Measurements from ENCODE around the gene FOXC2.
A peak's percentile ranks its signal among the peaks of the same experiment; 100 is the strongest.
"Not testable (repeated sequence)": the region's sequence is repeated elsewhere in the genome, so short reads cannot be mapped to it uniquely, and the experiment has no call there.

FOXC2 gene

DNA sequence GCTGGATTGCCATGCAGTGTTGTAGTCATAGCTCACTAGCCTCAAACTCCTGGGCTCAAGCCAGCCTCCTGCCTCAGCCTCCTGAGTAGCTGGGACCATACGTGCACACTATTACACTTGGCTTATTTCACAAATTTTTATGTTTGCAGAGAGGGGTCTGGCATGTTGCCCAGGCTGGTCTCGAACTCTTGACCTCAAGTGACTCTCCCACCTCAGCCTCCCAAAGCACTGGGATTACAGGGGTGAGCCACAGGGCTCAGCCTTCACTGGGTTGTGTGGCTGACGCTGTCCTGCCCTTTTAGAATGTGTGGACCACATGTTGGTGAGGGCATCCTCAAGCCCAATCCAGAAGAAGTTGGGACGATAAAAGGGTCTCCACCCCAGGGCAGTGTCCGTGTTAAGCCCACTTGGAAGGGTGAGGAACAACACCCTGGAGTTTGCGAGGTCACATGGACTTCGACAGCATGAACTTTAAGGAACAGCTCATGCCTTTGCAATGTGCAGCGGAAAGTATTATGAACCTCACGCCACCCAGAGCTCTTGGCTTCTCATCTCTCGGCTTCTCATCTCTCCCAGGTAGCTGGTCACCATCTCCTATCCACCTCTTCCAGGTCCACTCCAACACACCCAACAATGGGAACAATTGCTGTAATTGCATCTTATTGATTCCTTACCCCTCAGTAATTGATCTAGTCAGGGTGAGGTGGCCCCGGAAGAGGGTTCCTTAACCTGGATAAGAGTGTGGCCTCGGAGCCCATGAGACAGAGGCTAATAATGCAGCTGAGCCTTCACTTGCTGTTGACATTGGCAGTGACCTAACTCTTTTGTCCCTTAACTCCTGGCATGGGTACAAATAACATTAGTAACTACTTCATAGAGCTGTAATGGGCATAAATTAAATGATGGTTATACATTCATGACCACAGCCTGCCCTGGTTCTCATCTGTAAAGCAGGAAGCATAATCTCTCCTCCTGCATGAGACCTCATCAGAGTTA, 18.4 kb downstream of the FOXC2 start:
- DNase-seq (ENCODE audit: extremely low read depth, low read depth) = no peak
- no peak for TF ChIP-seq CTCF (IDR thresholded peaks at IDR 0.05; ENCODE audit: low read depth, low read length)

GRCh38 chr16:86585821-86586611, 19.4 kb downstream of the FOXC2 start:
- no peak for TF ChIP-seq CTCF (IDR thresholded peaks at IDR 0.05; ENCODE audit: low read depth, low read length)
- DNase-seq (ENCODE audit: extremely low read depth, low read depth) = peak; percentile 50

DNA sequence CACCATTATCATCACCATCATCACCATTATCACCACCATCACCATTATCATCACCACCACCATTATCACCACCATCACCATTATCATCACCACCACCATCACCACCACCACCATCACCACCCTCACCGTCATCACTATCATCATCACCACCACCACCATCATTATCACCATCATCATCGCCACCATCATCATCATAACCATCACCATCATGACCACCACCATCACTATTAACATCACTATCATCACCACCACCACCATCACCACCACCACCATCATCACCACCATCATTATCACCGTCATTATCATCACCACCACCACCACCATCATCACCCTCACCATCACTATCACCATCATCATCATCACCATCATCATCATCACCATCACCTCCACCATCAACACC, 20.9 kb downstream of the FOXC2 start:
- DNase-seq (ENCODE audit: extremely low read depth, low read depth) = no peak
- TF ChIP-seq CTCF (IDR thresholded peaks at IDR 0.05; ENCODE audit: low read depth, low read length) = no peak

GRCh38 chr16:86587955-86588354, 21.3 kb downstream of the FOXC2 start:
- not testable (repeated sequence) for DNase-seq (ENCODE audit: extremely low read depth, low read depth)

DNA sequence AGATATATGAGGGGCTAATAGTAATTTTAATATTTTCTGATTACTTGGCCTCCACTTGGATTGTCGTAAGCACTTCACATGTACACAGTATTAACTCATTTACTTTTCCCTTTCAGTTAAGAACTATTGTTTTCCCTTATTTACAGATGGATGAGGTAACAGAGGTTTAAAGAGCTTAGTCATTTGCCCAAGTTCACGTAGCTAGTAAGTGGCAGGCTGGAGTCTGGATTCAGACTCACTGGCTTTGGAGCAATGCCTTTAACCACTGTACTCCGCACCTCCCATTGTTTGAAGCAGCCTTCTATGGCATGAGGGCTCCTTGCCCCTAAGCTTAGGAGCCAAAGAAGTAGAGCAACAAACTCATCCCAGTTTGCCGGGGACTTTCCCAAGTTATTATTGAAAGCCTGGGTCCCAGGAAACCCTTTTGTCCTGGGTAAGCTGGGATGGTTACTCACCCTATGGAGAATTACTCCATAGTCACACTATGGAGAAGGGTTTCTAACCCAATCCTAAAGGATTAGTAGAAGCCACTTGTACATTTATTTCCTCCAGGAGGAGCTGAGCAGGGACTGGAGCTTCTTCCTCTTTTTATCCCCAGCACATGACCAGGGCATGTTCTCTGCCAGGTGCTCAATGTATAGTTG, 24.0 kb downstream of the FOXC2 start:
- DNase-seq (ENCODE audit: extremely low read depth, low read depth) = peak; percentile 52

GRCh38 chr16:86591270-86591669, 24.6 kb downstream of the FOXC2 start:
- no peak for TF ChIP-seq CTCF (IDR thresholded peaks at IDR 0.05; ENCODE audit: low read depth, low read length)
- DNase-seq (ENCODE audit: extremely low read depth, low read depth) = no peak

More for the DNA sequence above, 24.0 kb downstream of the FOXC2 start:
- no peak for TF ChIP-seq CTCF (IDR thresholded peaks at IDR 0.05; ENCODE audit: low read depth, low read length)

- no peak for DNase-seq (ENCODE audit: extremely low read depth, low read depth)
- TF ChIP-seq CTCF (IDR thresholded peaks at IDR 0.05; ENCODE audit: low read depth, low read length) = no peak
Observed at GRCh38 chr16:86593913-86594620, 27.4 kb downstream of the FOXC2 start.

All from AG09319 (cell line).